Nephron (organoid): ENCODE data around the gene FAT3.
A peak's percentile ranks its signal among the peaks of the same experiment; 100 is the strongest.

Experiments
- H3K27ac Mint-ChIP-seq, 3 experiments: 2 replicates each; pipeline ENCODE4 v1.8.0; 2020; ENCODE audit warnings: mixed read lengths in 3 of 3, mild to moderate bottlenecking in 2 of 3, moderate library complexity in 1 of 3
- H3K27me3 Mint-ChIP-seq: 2 replicates; pipeline ENCODE4 v1.8.0; 2021; ENCODE audit warnings: low read depth, mild to moderate bottlenecking, moderate library complexity, mixed read lengths
- H3K36me3 Mint-ChIP-seq: 2 replicates; pipeline ENCODE4 v1.8.0; 2020; ENCODE audit warnings: low read depth, mixed read lengths
- H3K4me1 Mint-ChIP-seq: 2 replicates; pipeline ENCODE4 v1.8.0; 2020; ENCODE audit warnings: mixed read lengths
- H3K4me3 Mint-ChIP-seq, 3 experiments: 2 replicates each; pipeline ENCODE4 v1.8.0; 2020; ENCODE audit warnings: mild to moderate bottlenecking in 3 of 3, mixed read lengths in 3 of 3, moderate library complexity in 2 of 3
- H3K9me3 Mint-ChIP-seq: 2 replicates; pipeline ENCODE4 v1.8.0; 2020; ENCODE audit warnings: mixed read lengths
- TF ChIP-seq, protein P1 (sequence below), 3 experiments: fragments of 200-600 bp; sonication (generic); IDR thresholded peaks; one replicate each; pipeline ENCODE4 v1.5.0; 2021; ENCODE audit warnings: antibody characterized with exemption in 3 of 3; ENCODE audit not compliant: unreplicated experiment in 3 of 3

The FAT3 gene

GRCh38 chr11:92212530-92212929 lies 12.1 kb upstream of the FAT3 start:
- peaks cover 5% of the 10 kb centered on the region for H3K27me3 Mint-ChIP-seq
- peaks cover 22% of the 10 kb centered on the region for H3K4me1 Mint-ChIP-seq
- TF ChIP-seq, protein P1, sequence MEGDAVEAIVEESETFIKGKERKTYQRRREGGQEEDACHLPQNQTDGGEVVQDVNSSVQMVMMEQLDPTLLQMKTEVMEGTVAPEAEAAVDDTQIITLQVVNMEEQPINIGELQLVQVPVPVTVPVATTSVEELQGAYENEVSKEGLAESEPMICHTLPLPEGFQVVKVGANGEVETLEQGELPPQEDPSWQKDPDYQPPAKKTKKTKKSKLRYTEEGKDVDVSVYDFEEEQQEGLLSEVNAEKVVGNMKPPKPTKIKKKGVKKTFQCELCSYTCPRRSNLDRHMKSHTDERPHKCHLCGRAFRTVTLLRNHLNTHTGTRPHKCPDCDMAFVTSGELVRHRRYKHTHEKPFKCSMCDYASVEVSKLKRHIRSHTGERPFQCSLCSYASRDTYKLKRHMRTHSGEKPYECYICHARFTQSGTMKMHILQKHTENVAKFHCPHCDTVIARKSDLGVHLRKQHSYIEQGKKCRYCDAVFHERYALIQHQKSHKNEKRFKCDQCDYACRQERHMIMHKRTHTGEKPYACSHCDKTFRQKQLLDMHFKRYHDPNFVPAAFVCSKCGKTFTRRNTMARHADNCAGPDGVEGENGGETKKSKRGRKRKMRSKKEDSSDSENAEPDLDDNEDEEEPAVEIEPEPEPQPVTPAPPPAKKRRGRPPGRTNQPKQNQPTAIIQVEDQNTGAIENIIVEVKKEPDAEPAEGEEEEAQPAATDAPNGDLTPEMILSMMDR (IDR thresholded peaks at IDR 0.05; ENCODE audit: unreplicated experiment in 3 of 3) = no peak
- no peak overlapping the region for H3K4me3 Mint-ChIP-seq
- H3K27ac Mint-ChIP-seq = no peak overlapping the region
- H3K36me3 Mint-ChIP-seq = no peaks in the 10 kb centered on the region
- no peaks in the 10 kb centered on the region for H3K9me3 Mint-ChIP-seq

GRCh38 chr11:92216789-92217188 lies 7.8 kb upstream of the FAT3 start:
- Mint-ChIP-seq H3K27ac (no peak overlapping the region), H3K36me3 (no peaks in the 10 kb centered on the region), H3K4me3 (no peak overlapping the region), H3K4me1 (peaks cover 17% of the 10 kb centered on the region), H3K9me3 (peaks cover 7% of the 10 kb centered on the region), H3K27me3 (peaks cover 5% of the 10 kb centered on the region)
- TF ChIP-seq, protein P1 (IDR thresholded peaks at IDR 0.05; ENCODE audit: unreplicated experiment in 3 of 3) = no peak

- H3K4me1 Mint-ChIP-seq = peaks cover 20% of the 10 kb centered on the region
- H3K36me3 Mint-ChIP-seq = no peaks in the 10 kb centered on the region
- H3K27ac Mint-ChIP-seq = no peak overlapping the region
- H3K9me3 Mint-ChIP-seq = peaks cover 7% of the 10 kb centered on the region
- TF ChIP-seq, protein P1 (IDR thresholded peaks at IDR 0.05; ENCODE audit: unreplicated experiment in 3 of 3) = no peak
- H3K4me3 Mint-ChIP-seq = no peak overlapping the region
- H3K27me3 Mint-ChIP-seq = peaks cover 28% of the 10 kb centered on the region
Observed at GRCh38 chr11:92219476-92219875, 5.1 kb upstream of the FAT3 start.

DNA sequence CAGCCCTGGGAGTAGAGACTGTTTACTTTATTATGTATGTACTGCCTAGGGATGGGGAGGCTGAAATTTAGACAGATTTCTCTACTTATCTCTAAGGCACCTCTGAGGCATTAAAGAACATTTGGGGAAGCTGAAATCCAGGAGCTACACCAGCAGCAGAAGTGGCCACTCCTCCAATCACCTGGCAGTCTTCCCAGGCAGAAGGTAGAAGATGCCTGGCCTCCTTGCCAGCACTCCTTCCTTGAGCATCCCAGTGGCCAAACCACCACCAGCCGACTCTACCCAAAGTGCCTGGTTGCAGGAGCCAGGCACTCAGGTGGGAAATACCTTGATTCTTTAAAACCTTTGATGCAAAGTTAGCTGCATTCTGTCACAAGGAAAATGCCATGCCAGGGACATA lies 1.9 kb upstream of the FAT3 start:
- H3K9me3 Mint-ChIP-seq = peaks cover 7% of the 10 kb centered on the region
- TF ChIP-seq, protein P1 (IDR thresholded peaks at IDR 0.05; ENCODE audit: unreplicated experiment in 3 of 3) = no peak
- peak overlapping the region in 2 of 3 experiments; percentile 43 to 69 for H3K4me3 Mint-ChIP-seq
- no peaks in the 10 kb centered on the region for H3K36me3 Mint-ChIP-seq
- no peak overlapping the region for H3K27ac Mint-ChIP-seq
- peaks cover 36% of the 10 kb centered on the region for H3K27me3 Mint-ChIP-seq
- peaks cover 23% of the 10 kb centered on the region for H3K4me1 Mint-ChIP-seq

GRCh38 chr11:92224054-92224406 lies 588 bp upstream of the FAT3 start:
- TF ChIP-seq, protein P1 (IDR thresholded peaks at IDR 0.05; ENCODE audit: unreplicated experiment in 3 of 3) = no peak
- Mint-ChIP-seq H3K27me3 (peaks cover 37% of the 10 kb centered on the region), H3K4me3 (peak overlapping the region; percentile 94 to 97 (median 95)), H3K4me1 (peaks cover 36% of the 10 kb centered on the region), H3K9me3 (peaks cover 7% of the 10 kb centered on the region), H3K27ac (peak overlapping the region; percentile 46 to 58 (median 51)), H3K36me3 (no peaks in the 10 kb centered on the region)

- Mint-ChIP-seq H3K4me1 (peaks cover 44% of the 10 kb centered on the region), H3K4me3 (peak overlapping the region; percentile 94 to 97 (median 95)), H3K27me3 (peaks cover 37% of the 10 kb centered on the region), H3K36me3 (no peaks in the 10 kb centered on the region), H3K27ac (peak overlapping the region; percentile 78 to 93 (median 85)), H3K9me3 (peaks cover 7% of the 10 kb centered on the region)
- TF ChIP-seq, protein P1 (IDR thresholded peaks at IDR 0.05; ENCODE audit: unreplicated experiment in 3 of 3) = no peak
Observed at GRCh38 chr11:92225125-92225567, 528 bp downstream of the FAT3 start.
